Sigmoid colon (tissue), 4 donors: ENCODE data around the gene PCDHGB5.

Experiments used
- CTCF ChIP-seq, 4 experiments: fragments of 450-650 bp in 3 of 4; fragments of 200-600 bp in 1 of 4; IDR thresholded peaks; one replicate each; pipeline ENCODE4 v1.5.1; 2016 to 2019; ENCODE audit warnings: antibody characterized with exemption in 4 of 4, mild to moderate bottlenecking in 3 of 4, moderate library complexity in 2 of 4
- POLR2AphosphoS5 ChIP-seq, 4 donors: sonication (generic); formaldehyde crosslinking; IDR thresholded peaks; one replicate each; pipeline ENCODE4 v1.6.1; 2017; ENCODE audit warnings: antibody characterized with exemption in 4 of 4

GRCh38 chr5:141427783-141428426 is 30.2 kb downstream of the PCDHGB5 start:
- no peak for TF ChIP-seq CTCF (IDR thresholded peaks at IDR 0.05)
- TF ChIP-seq POLR2AphosphoS5 (IDR thresholded peaks at IDR 0.05), result no peak
